K562 (cell line): ENCODE measurements around the gene OAT. TPM values are rescaled to one million over a fixed set of nuclear protein-coding genes. Genes with fewer than 3 reads are reported as not detected.

ENCODE experiments used
- ATAC-seq: fragments of 200-7000 bp; cut with Tn5 transposase; 3 replicates; pipeline ENCODE4 v1.9.1; 2020; ENCODE audit warnings: moderate library complexity
- BruUV-seq: library from RNA; stranded (reverse); fragments of 400-500 nt; replicated peaks from 2 replicates; lab custom pipeline; 2021; lab: Mats Ljungman, UMichigan
- CTCF ChIA-PET: fragments of 300-600 bp; formaldehyde crosslinking; extraction: SDS; loops from one replicate; lab custom pipeline; 2021; ENCODE audit warnings: low intra/inter-chr PET ratio; lab: Yijun Ruan, JAX
- POLR2A ChIA-PET: fragments of 300-600, 350-650 bp; sonication (Branson Sonifier 250); formaldehyde crosslinking; extraction: SDS; loops from one replicate; lab custom pipeline; 2021; ENCODE audit warnings: antibody characterized with exemption, inconsistent platforms; lab: Yijun Ruan, JAX
- DNase-seq, 4 experiments: peaks; one replicate each; pipeline versions ENCODE4 v3.0.0 to v3.0.0-alpha.2; 2011 to 2018; ENCODE audit warnings: low spot score in 3 of 4, mixed read lengths in 3 of 4; ENCODE audit errors: extremely low read depth in 1 of 4
- FAIRE-seq: peaks from 2 replicates; lab custom pipeline; 2011; peaks lifted over from hg19 to GRCh38; lab: Jason Lieb, UNC
- H2AFZ ChIP-seq: 2 replicates; pipeline ENCODE4 v1.6.0; 2011; ENCODE audit warnings: low read depth, low read length, control low read depth, inconsistent platforms
- H3K27ac ChIP-seq: fragments of 200-600 bp; 3 replicates; pipeline ENCODE4 v1.8.0; 2011; ENCODE audit warnings: low read depth, mild to moderate bottlenecking, control low read depth, inconsistent platforms, low read length, moderate library complexity, mixed read lengths; ENCODE audit errors: extremely low read depth
- H3K27me3 ChIP-seq, 2 experiments: fragments of 300-600 bp in 1 of 2; 2 replicates in 1 of 2; 3 replicates in 1 of 2; pipeline versions ENCODE4 v1.6.0 to v1.8.0; 2011; ENCODE audit warnings: inconsistent platforms in 2 of 2, low read length in 2 of 2, mild to moderate bottlenecking in 1 of 2, mixed read lengths in 1 of 2, moderate library complexity in 1 of 2; ENCODE audit not compliant: control insufficient read depth in 2 of 2, insufficient read depth in 2 of 2
- H3K36me3 ChIP-seq: fragments of 300-600 bp; 3 replicates; pipeline ENCODE4 v1.8.0; 2011; ENCODE audit warnings: mild to moderate bottlenecking, low read length, inconsistent platforms; ENCODE audit not compliant: control insufficient read depth, insufficient read depth
- H3K4me1 ChIP-seq, 2 experiments: fragments of 200-600 bp in 1 of 2; replicated peaks in 1 of 2; 2 replicates in 1 of 2; 3 replicates in 1 of 2; pipeline versions ENCODE4 v1.5.1 to v1.8.0; 2011; ENCODE audit warnings: inconsistent platforms in 2 of 2, low read length in 2 of 2, mild to moderate bottlenecking in 1 of 2, mixed read lengths in 1 of 2, moderate library complexity in 1 of 2; ENCODE audit not compliant: control insufficient read depth in 2 of 2, insufficient read depth in 2 of 2
- H3K4me2 ChIP-seq: 2 replicates; pipeline ENCODE4 v1.6.1; 2011; ENCODE audit warnings: low read length, control low read depth, inconsistent platforms, mixed read lengths; ENCODE audit not compliant: insufficient read depth
- H3K4me3 ChIP-seq: fragments of 200-600 bp; sonication (generic), shearing (Covaris generic); 2 replicates; pipeline ENCODE4 v1.5.1; 2016; ENCODE audit warnings: control low read depth, inconsistent platforms
- H3K79me2 ChIP-seq: fragments of 200-600 bp; 3 replicates; pipeline ENCODE4 v1.8.0; 2011; ENCODE audit warnings: low read length, inconsistent platforms; ENCODE audit not compliant: control insufficient read depth, insufficient read depth
- H3K9ac ChIP-seq, 2 experiments: 2 replicates each; pipeline versions ENCODE4 v1.6.0 to v1.6.1; 2011; ENCODE audit warnings: low read depth in 2 of 2, low read length in 2 of 2, control low read depth in 1 of 2, inconsistent platforms in 1 of 2, mild to moderate bottlenecking in 1 of 2, mixed read lengths in 1 of 2; ENCODE audit not compliant: insufficient read depth in 1 of 2
- H3K9me1 ChIP-seq: one replicate; pipeline ENCODE4 v1.6.0; 2011; ENCODE audit warnings: inconsistent platforms, mild to moderate bottlenecking, low read length, moderate library complexity; ENCODE audit not compliant: control insufficient read depth, insufficient read depth
- H3K9me3 ChIP-seq: replicated peaks from 2 replicates; pipeline ENCODE4 v1.5.1; 2011; ENCODE audit warnings: low read depth, low read length, inconsistent platforms; ENCODE audit not compliant: control insufficient read depth, insufficient read depth
- H4K20me1 ChIP-seq: replicated peaks from 2 replicates; pipeline ENCODE4 v1.6.1; 2011; ENCODE audit warnings: low read length, inconsistent platforms, mixed read lengths; ENCODE audit not compliant: control insufficient read depth, insufficient read depth
- C11orf30 ChIP-seq: fragments of 450-650 bp; IDR thresholded peaks from 2 replicates; pipeline ENCODE4 v1.6.1; 2016; ENCODE audit warnings: low read depth, mild to moderate bottlenecking
- CBFA2T3 ChIP-seq: fragments of 450-650 bp; IDR thresholded peaks from 2 replicates; pipeline ENCODE4 v1.6.1; 2017
- CCNT2 ChIP-seq: IDR thresholded peaks from 2 replicates; pipeline ENCODE4 v1.6.1; 2011; ENCODE audit warnings: borderline replicate concordance, low read depth, mild to moderate bottlenecking, moderate library complexity, mixed read lengths, low read length; ENCODE audit not compliant: insufficient read length; ENCODE audit errors: extremely low read depth
- MAFG ChIP-seq: fragments of 450-650 bp; conservative IDR thresholded peaks from 2 replicates; pipeline ENCODE4 v1.6.1; 2016; ENCODE audit warnings: missing genetic modification characterization, missing compliant biosample characterization
- ZNF316 ChIP-seq: fragments of 450-650 bp; IDR thresholded peaks from 2 replicates; pipeline ENCODE4 v1.6.1; 2016
- WGBS: fragments of 100-300 bp; shearing (Covaris generic); methylation state at CpG from one replicate; pipeline ENCODE4 v1.1.6; 2016; ENCODE audit warnings: low coverage, mixed read lengths; ENCODE audit not compliant: insufficient coverage; ENCODE audit errors: missing lambda C conversion rate; 5-methylcytosine and 5-hydroxymethylcytosine counted together
- in situ Hi-C: fragments of 300-500 bp; cut with MboI; formaldehyde crosslinking; loops from 4 replicates; pipeline ENCODE4 v1.15.0; 2018; ENCODE audit warnings: inconsistent platforms, mixed read lengths
- intact Hi-C: fragments of 100-400 bp; cut with micrococcal nuclease; formaldehyde crosslinking; loops from 2 replicates; pipeline ENCODE4 v1.14.2; 2022
- polyA plus RNA-seq, 8 experiments: library from polyadenylated mRNA; depleted of rRNA in 4 of 8; stranded (reverse) in 5 of 8; unstranded in 3 of 8; fragments of >200 nt; fragmentation: Nextera tagmentation in 2 of 8; fragmentation: Illumina TruSeq in 1 of 8; extraction: Ambion mirVana in 2 of 8; extraction: Trizol in 1 of 8; gene quantifications; 2 replicates each; pipeline versions ENCODE4 v1.2.1 to v1.2.3, GENCODE V29; 2011 to 2014; ENCODE audit warnings: inconsistent platforms in 1 of 8, missing spikeins in 1 of 8
- total RNA-seq, 7 experiments: library from RNA; depleted of rRNA in 6 of 7; stranded (reverse); fragments of >200 nt in 6 of 7; fragmentation: Illumina TruSeq in 2 of 7; extraction: Trizol in 2 of 7; gene quantifications; 2 replicates each; pipeline versions ENCODE4 v1.2.1 to v1.2.3, GENCODE V29; 2011 to 2021; ENCODE audit warnings: low replicate concordance in 1 of 7

The OAT gene
- total and polyA plus RNA-seq, 9 of the 15 experiments (the other 6 are each of a cell fraction or from before 2014, with no cell fraction given): 100 to 312 (median 163) TPM

- ATAC-seq (no peak), DNase-seq (no peak)
- Histone ChIP-seq H3K4me3 (no peak overlapping the region), H3K9me3 (no peaks in the 10 kb centered on the region), H3K9ac (no peak overlapping the region)
- BruUV-seq: no TSS peak
- 11% methylated on average over 1 of the region's 1 CpG for WGBS
- peak; percentile 70 for TF ChIP-seq ZNF316
- no peak for TF ChIP-seq CCNT2
- TF ChIP-seq CBFA2T3: no peak
- peak; percentile 39; the same call in 1 of the 2 replicates for TF ChIP-seq MAFG (tag)
- TF ChIP-seq C11orf30: peak; percentile 42
- TF ChIP-seq, all 486 proteins: peak for 3
- FAIRE-seq: no peak
- no peaks in the 10 kb centered on the region for H3K79me2 ChIP-seq
- H4K20me1 ChIP-seq: no peaks in the 10 kb centered on the region
- no peak overlapping the region for H3K4me2 ChIP-seq
- H3K9me1 ChIP-seq: no peaks in the 10 kb centered on the region
- ChIA-PET CTCF (no interaction called here), POLR2A (interaction anchor here (0.6 to 1.1 kb wide), 2 partner anchors 24 to 140 kb away, joined by 3 read pairs; partner anchors contain the start of gene OAT)
- H3K27ac ChIP-seq: no peak overlapping the region
- peaks cover 2 to 3% of the 10 kb centered on the region in 2 experiments; a peak in 4 of 5 replicates for H3K4me1 ChIP-seq
- H3K27me3 ChIP-seq: no peaks in the 10 kb centered on the region
- intact Hi-C loops (no loop called here), in situ Hi-C loops (loop anchor here (25.0 kb wide), 1 partner anchor 807 kb away; no protein-coding TSS in a partner anchor)
- H3K36me3 ChIP-seq: peaks cover 16% of the 10 kb centered on the region; the same call in 2 of the 3 replicates
- H2AFZ ChIP-seq: no peak overlapping the region
Observed at GRCh38 chr10:124394583-124394982, 24.1 kb downstream of the OAT start.
